Neural progenitor cell (in vitro differentiated cells): Measurements from ENCODE around the gene MAMLD1. TPM values are rescaled to one million over a fixed set of nuclear protein-coding genes. Genes with fewer than 3 reads are reported as not detected.

Experiments used
- DNase-seq: peaks from one replicate; pipeline ENCODE4 v3.0.0-alpha.2; 2016; ENCODE audit warnings: low spot score
- H2AFZ ChIP-seq: fragments of 200-600 bp; sonication (generic); replicated peaks from 2 replicates; pipeline ENCODE4 v1.6.1; 2016; ENCODE audit warnings: antibody characterized with exemption
- H3F3A ChIP-seq: fragments of 200-600 bp; sonication (generic); 2 replicates; pipeline ENCODE4 v1.6.1; 2016; ENCODE audit warnings: antibody characterized with exemption, low read depth
- H3K27ac ChIP-seq: fragments of 200-600 bp; sonication (generic); 2 replicates; pipeline ENCODE4 v1.5.1; 2016; ENCODE audit warnings: mild to moderate bottlenecking
- H3K27me3 ChIP-seq: fragments of 200-600 bp; sonication (generic); 2 replicates; pipeline ENCODE4 v1.6.1; 2016; ENCODE audit warnings: mild to moderate bottlenecking, moderate library complexity
- H3K36me3 ChIP-seq: fragments of 200-600 bp; sonication (generic); 2 replicates; pipeline ENCODE4 v1.5.1; 2016
- H3K4me1 ChIP-seq: fragments of 200-600 bp; sonication (generic); 2 replicates; pipeline ENCODE4 v1.6.1; 2016; ENCODE audit warnings: mixed run types
- H3K4me2 ChIP-seq: fragments of 200-600 bp; sonication (generic); 2 replicates; pipeline ENCODE4 v1.6.1; 2016
- H3K4me3 ChIP-seq: fragments of 200-600 bp; sonication (generic); 2 replicates; pipeline ENCODE4 v1.5.1; 2016
- H3K79me2 ChIP-seq: fragments of 200-600 bp; sonication (generic); 2 replicates; pipeline ENCODE4 v1.6.1; 2016; ENCODE audit warnings: low read depth
- H3K9ac ChIP-seq: fragments of 200-600 bp; sonication (generic); 2 replicates; pipeline ENCODE4 v1.6.1; 2016
- H3K9me3 ChIP-seq: fragments of 200-600 bp; sonication (generic); 2 replicates; pipeline ENCODE4 v1.5.1; 2016; ENCODE audit warnings: low read depth
- H4K20me1 ChIP-seq: fragments of 200-600 bp; sonication (generic); 2 replicates; pipeline ENCODE4 v1.6.1; 2016; ENCODE audit warnings: low read depth
- H3K27ac Mint-ChIP-seq: 3 replicates; pipeline ENCODE4 v1.8.0; 2021; ENCODE audit warnings: mixed read lengths
- H3K27me3 Mint-ChIP-seq: 2 replicates; pipeline ENCODE4 v1.8.0; 2022; ENCODE audit warnings: low read depth, mild to moderate bottlenecking, inconsistent platforms, moderate library complexity, mixed read lengths; ENCODE audit not compliant: insufficient read depth
- H3K36me3 Mint-ChIP-seq: 3 replicates; pipeline ENCODE4 v1.8.0; 2021; ENCODE audit warnings: mixed read lengths
- H3K4me1 Mint-ChIP-seq: 3 replicates; pipeline ENCODE4 v1.8.0; 2021; ENCODE audit warnings: mixed read lengths
- H3K4me3 Mint-ChIP-seq: 3 replicates; pipeline ENCODE4 v1.8.0; 2021; ENCODE audit warnings: mild to moderate bottlenecking, moderate library complexity, mixed read lengths
- H3K9me3 Mint-ChIP-seq: 3 replicates; pipeline ENCODE4 v1.8.0; 2020; ENCODE audit warnings: mixed read lengths
- EZH2 ChIP-seq: fragments of 200-600 bp; sonication (generic); IDR thresholded peaks from 2 replicates; pipeline ENCODE4 v1.6.1; 2017; ENCODE audit warnings: antibody characterized with exemption, mild to moderate bottlenecking, moderate library complexity
- EZH2phosphoT487 ChIP-seq: fragments of 200-600 bp; sonication (generic); IDR thresholded peaks from 2 replicates; pipeline ENCODE4 v1.6.1; 2017; ENCODE audit warnings: antibody characterized with exemption
- total RNA-seq: library from RNA; depleted of rRNA; stranded (reverse); fragments of >200 nt; gene quantifications from 2 replicates; pipeline ENCODE4 v1.2.3, GENCODE V29; 2015; ENCODE audit warnings: low replicate concordance
- TF ChIP-seq, protein P1 (sequence below): fragments of 200-600 bp; sonication (generic); IDR thresholded peaks from 2 replicates; pipeline ENCODE4 v1.5.1; 2017; ENCODE audit warnings: antibody characterized with exemption, mild to moderate bottlenecking

Gene MAMLD1
- total RNA-seq, 1 donor from 2014 or later, result not detected

DNA sequence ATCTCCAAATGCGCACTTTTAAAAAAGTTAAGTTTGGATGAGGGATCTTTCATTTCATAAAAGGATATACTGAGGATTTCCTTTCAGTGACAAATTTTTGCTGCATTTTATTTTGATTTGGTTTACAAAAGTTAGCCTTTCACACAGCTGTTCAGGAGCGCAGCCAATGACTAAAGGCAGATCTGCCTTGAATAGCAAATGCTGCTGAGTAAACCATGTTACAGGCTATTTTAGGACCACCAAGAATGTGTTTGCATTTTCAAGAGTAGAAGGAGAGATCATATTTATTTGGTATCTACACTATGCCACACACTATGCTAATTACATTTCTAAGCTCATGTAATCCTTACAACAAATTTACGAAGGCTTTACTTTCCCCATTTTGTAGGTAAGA lies 92.1 kb downstream of the MAMLD1 start:
- Histone ChIP-seq H3K4me3 (no peak overlapping the region), H3K36me3 (no peaks in the 10 kb centered on the region), H3K9ac (no peak overlapping the region), H3K27me3 (no peaks in the 10 kb centered on the region), H3F3A (no peaks in the 10 kb centered on the region), H3K4me1 (no peaks in the 10 kb centered on the region), H3K4me2 (no peak overlapping the region), H3K27ac (no peak overlapping the region), H3K9me3 (no peaks in the 10 kb centered on the region), H2AFZ (no peak overlapping the region), H3K79me2 (no peaks in the 10 kb centered on the region), H4K20me1 (no peaks in the 10 kb centered on the region)
- H3K27me3 Mint-ChIP-seq, result no peaks in the 10 kb centered on the region
- H3K9me3 Mint-ChIP-seq, result peaks cover 5% of the 10 kb centered on the region
- no peak overlapping the region for H3K27ac Mint-ChIP-seq
- no peaks in the 10 kb centered on the region for H3K4me1 Mint-ChIP-seq
- TF ChIP-seq, protein P1, sequence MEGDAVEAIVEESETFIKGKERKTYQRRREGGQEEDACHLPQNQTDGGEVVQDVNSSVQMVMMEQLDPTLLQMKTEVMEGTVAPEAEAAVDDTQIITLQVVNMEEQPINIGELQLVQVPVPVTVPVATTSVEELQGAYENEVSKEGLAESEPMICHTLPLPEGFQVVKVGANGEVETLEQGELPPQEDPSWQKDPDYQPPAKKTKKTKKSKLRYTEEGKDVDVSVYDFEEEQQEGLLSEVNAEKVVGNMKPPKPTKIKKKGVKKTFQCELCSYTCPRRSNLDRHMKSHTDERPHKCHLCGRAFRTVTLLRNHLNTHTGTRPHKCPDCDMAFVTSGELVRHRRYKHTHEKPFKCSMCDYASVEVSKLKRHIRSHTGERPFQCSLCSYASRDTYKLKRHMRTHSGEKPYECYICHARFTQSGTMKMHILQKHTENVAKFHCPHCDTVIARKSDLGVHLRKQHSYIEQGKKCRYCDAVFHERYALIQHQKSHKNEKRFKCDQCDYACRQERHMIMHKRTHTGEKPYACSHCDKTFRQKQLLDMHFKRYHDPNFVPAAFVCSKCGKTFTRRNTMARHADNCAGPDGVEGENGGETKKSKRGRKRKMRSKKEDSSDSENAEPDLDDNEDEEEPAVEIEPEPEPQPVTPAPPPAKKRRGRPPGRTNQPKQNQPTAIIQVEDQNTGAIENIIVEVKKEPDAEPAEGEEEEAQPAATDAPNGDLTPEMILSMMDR, result no peak
- TF ChIP-seq EZH2, result no peak
- no peak for TF ChIP-seq EZH2phosphoT487
- DNase-seq, result no peak
- no peaks in the 10 kb centered on the region for H3K36me3 Mint-ChIP-seq
- no peak overlapping the region for H3K4me3 Mint-ChIP-seq

DNA sequence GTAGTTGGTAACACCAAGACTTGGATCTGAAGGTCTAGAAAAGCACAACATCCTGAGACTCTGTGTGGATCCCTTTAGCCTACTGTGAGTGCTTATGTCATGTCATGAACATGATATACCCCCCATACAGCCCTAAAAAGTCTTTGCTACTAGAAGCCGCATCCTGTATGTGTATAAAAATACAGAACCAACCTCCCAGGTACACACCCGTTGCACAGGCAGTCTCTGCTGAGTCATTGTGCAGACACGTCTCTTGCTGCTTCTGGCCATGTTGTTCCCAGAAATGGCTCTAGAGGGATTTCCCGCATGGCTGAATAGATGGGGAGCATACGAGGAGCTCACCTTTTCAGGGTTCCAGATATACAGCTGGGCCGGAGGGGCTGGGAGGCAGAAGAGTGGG lies 93.3 kb downstream of the MAMLD1 start:
- H3K36me3 ChIP-seq, result no peaks in the 10 kb centered on the region
- TF ChIP-seq EZH2 (no peak), EZH2phosphoT487 (no peak)
- TF ChIP-seq, protein P1, result no peak
- H3K4me3 ChIP-seq, result no peak overlapping the region
- no peaks in the 10 kb centered on the region for H3K4me1 Mint-ChIP-seq
- H4K20me1 ChIP-seq, result no peaks in the 10 kb centered on the region
- peaks cover 5% of the 10 kb centered on the region for H3K9me3 Mint-ChIP-seq
- no peak overlapping the region for H3K9ac ChIP-seq
- no peak overlapping the region for H3K27ac Mint-ChIP-seq
- no peaks in the 10 kb centered on the region for H3K9me3 ChIP-seq
- H3F3A ChIP-seq, result no peaks in the 10 kb centered on the region
- no peak overlapping the region for H3K4me2 ChIP-seq
- H3K36me3 Mint-ChIP-seq, result no peaks in the 10 kb centered on the region
- H3K27me3 Mint-ChIP-seq, result no peaks in the 10 kb centered on the region
- H3K79me2 ChIP-seq, result no peaks in the 10 kb centered on the region
- no peaks in the 10 kb centered on the region for H3K27me3 ChIP-seq
- no peak overlapping the region for H2AFZ ChIP-seq
- H3K27ac ChIP-seq, result no peak overlapping the region
- H3K4me1 ChIP-seq, result no peaks in the 10 kb centered on the region
- H3K4me3 Mint-ChIP-seq, result no peak overlapping the region
- no peak for DNase-seq

DNA sequence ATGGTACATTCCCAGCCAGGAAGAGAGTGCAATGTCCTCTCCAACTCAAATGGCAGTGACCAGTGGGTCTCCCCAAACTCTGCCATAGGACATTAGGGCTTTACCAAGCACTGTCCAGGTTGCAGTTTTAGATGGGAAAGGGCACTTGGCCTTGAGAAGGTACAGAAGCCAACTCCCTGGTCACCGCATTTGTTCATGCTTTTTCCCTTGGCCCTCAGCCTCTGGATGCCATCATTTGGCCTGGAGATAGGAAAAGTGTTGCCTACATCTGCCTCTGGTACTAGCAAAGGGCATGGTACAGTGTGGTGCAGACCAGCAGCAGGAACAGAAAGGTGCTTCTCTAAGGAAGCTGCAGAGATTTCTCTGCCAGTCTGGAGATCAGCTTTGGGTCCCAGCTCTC lies 93.8 kb downstream of the MAMLD1 start:
- Mint-ChIP-seq H3K27me3 (no peaks in the 10 kb centered on the region), H3K4me1 (no peaks in the 10 kb centered on the region), H3K4me3 (no peak overlapping the region), H3K9me3 (peaks cover 3% of the 10 kb centered on the region), H3K27ac (no peak overlapping the region), H3K36me3 (no peaks in the 10 kb centered on the region)
- Histone ChIP-seq H3F3A (no peaks in the 10 kb centered on the region), H3K4me2 (no peak overlapping the region), H3K4me1 (no peaks in the 10 kb centered on the region), H3K9ac (no peak overlapping the region), H3K9me3 (no peaks in the 10 kb centered on the region), H3K27ac (no peak overlapping the region), H2AFZ (no peak overlapping the region), H3K79me2 (no peaks in the 10 kb centered on the region), H3K27me3 (no peaks in the 10 kb centered on the region), H3K36me3 (no peaks in the 10 kb centered on the region), H3K4me3 (no peak overlapping the region), H4K20me1 (no peaks in the 10 kb centered on the region)
- DNase-seq, result no peak
- no peak for TF ChIP-seq EZH2phosphoT487
- TF ChIP-seq EZH2, result no peak
- TF ChIP-seq, protein P1, result no peak

DNA sequence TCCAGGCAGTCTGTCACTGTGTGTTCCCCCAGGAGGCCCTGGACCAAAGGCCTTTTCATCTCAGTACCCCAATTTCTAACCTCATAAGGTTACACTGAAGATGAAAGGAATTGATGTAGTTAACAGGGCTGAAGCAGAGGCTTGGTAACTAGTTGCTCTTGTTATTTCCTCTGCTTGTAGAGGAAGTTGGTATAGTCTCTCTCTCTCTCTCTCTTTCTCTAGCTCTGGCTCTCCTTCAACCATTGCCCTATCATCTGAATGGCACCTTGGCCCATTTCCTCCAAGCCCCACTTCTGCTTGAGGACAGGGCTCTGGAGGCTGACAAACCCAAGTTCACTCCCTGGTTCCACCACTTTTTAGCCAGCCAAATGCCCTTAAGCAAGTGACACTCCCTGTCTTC lies 96.1 kb downstream of the MAMLD1 start:
- H3K27ac ChIP-seq, result no peak overlapping the region
- H3K36me3 Mint-ChIP-seq, result no peaks in the 10 kb centered on the region
- H3K4me2 ChIP-seq, result no peak overlapping the region
- H3K9me3 Mint-ChIP-seq, result peaks cover 4% of the 10 kb centered on the region
- no peak overlapping the region for H3K9ac ChIP-seq
- H3K4me1 Mint-ChIP-seq, result no peaks in the 10 kb centered on the region
- no peaks in the 10 kb centered on the region for H3K79me2 ChIP-seq
- no peak overlapping the region for H3K27ac Mint-ChIP-seq
- H3K4me3 ChIP-seq, result no peak overlapping the region
- H3K4me1 ChIP-seq, result no peaks in the 10 kb centered on the region
- H2AFZ ChIP-seq, result no peak overlapping the region
- no peak for TF ChIP-seq EZH2
- TF ChIP-seq, protein P1, result no peak
- no peak for TF ChIP-seq EZH2phosphoT487
- H3K4me3 Mint-ChIP-seq, result no peak overlapping the region
- DNase-seq, result no peak
- no peaks in the 10 kb centered on the region for H3F3A ChIP-seq
- H3K27me3 Mint-ChIP-seq, result no peaks in the 10 kb centered on the region
- H4K20me1 ChIP-seq, result no peaks in the 10 kb centered on the region
- no peaks in the 10 kb centered on the region for H3K36me3 ChIP-seq
- H3K9me3 ChIP-seq, result no peaks in the 10 kb centered on the region
- H3K27me3 ChIP-seq, result no peaks in the 10 kb centered on the region
